HG03045 (cell line): Measurements from ENCODE around the gene NOVA1.

Source experiments
- ATAC-seq: cut with Tn5 transposase; IDR thresholded peaks from one replicate; pipeline ENCODE4 v1.9.1; 2021; ENCODE audit warnings: mild to moderate bottlenecking, moderate library complexity; ENCODE audit not compliant: unreplicated experiment

NOVA1 gene

GRCh38 chr14:26594148-26594547, 3.7 kb downstream of the NOVA1 start:
- no peak for ATAC-seq

- no peak for ATAC-seq
Observed at GRCh38 chr14:26593357-26593756, 4.5 kb downstream of the NOVA1 start.

- no peak for ATAC-seq
Observed at GRCh38 chr14:26589925-26590324, 7.9 kb downstream of the NOVA1 start.

GRCh38 chr14:26577711-26578110, 20.1 kb downstream of the NOVA1 start:
- no peak for ATAC-seq

GRCh38 chr14:26554069-26554772, 43.6 kb downstream of the NOVA1 start:
- ATAC-seq = no peak

GRCh38 chr14:26549571-26549970, 48.3 kb downstream of the NOVA1 start:
- no peak for ATAC-seq

GRCh38 chr14:26548406-26548805, 49.4 kb downstream of the NOVA1 start:
- ATAC-seq = no peak

GRCh38 chr14:26538176-26538575, 59.7 kb downstream of the NOVA1 start:
- ATAC-seq = no peak

GRCh38 chr14:26531894-26532293, 65.9 kb downstream of the NOVA1 start:
- ATAC-seq = no peak

GRCh38 chr14:26528415-26529182, 69.2 kb downstream of the NOVA1 start:
- ATAC-seq = no peak

- no peak for ATAC-seq
Observed at GRCh38 chr14:26527095-26527494, 70.7 kb downstream of the NOVA1 start.

- ATAC-seq = no peak
Observed at GRCh38 chr14:26526137-26526536, 71.7 kb downstream of the NOVA1 start.

GRCh38 chr14:26525085-26525484, 72.7 kb downstream of the NOVA1 start:
- no peak for ATAC-seq

GRCh38 chr14:26522967-26523366, 74.9 kb downstream of the NOVA1 start:
- ATAC-seq = no peak

- no peak for ATAC-seq
Observed at GRCh38 chr14:26517771-26518170, 80.1 kb downstream of the NOVA1 start.

GRCh38 chr14:26500028-26500427, 97.8 kb downstream of the NOVA1 start:
- no peak for ATAC-seq

- no peak for ATAC-seq
Observed at GRCh38 chr14:26499546-26499945, 98.3 kb downstream of the NOVA1 start.

GRCh38 chr14:26486922-26487321, 110.9 kb downstream of the NOVA1 start:
- ATAC-seq = no peak

GRCh38 chr14:26484562-26484961, 113.3 kb downstream of the NOVA1 start:
- no peak for ATAC-seq

- no peak for ATAC-seq
Observed at GRCh38 chr14:26478967-26479366, 118.9 kb downstream of the NOVA1 start.

- ATAC-seq = no peak
Observed at GRCh38 chr14:26466862-26467261, 131.0 kb downstream of the NOVA1 start.

- no peak for ATAC-seq
Observed at GRCh38 chr14:26463136-26463535, 134.7 kb downstream of the NOVA1 start.
